Midbrain (tissue), 1 donor: Measurements from ENCODE around the gene ERC2.

Experiments used
- DNase-seq: peaks from one replicate; lab custom pipeline; 2025; lab: John Stamatoyannopoulos, UW

Gene ERC2

DNA sequence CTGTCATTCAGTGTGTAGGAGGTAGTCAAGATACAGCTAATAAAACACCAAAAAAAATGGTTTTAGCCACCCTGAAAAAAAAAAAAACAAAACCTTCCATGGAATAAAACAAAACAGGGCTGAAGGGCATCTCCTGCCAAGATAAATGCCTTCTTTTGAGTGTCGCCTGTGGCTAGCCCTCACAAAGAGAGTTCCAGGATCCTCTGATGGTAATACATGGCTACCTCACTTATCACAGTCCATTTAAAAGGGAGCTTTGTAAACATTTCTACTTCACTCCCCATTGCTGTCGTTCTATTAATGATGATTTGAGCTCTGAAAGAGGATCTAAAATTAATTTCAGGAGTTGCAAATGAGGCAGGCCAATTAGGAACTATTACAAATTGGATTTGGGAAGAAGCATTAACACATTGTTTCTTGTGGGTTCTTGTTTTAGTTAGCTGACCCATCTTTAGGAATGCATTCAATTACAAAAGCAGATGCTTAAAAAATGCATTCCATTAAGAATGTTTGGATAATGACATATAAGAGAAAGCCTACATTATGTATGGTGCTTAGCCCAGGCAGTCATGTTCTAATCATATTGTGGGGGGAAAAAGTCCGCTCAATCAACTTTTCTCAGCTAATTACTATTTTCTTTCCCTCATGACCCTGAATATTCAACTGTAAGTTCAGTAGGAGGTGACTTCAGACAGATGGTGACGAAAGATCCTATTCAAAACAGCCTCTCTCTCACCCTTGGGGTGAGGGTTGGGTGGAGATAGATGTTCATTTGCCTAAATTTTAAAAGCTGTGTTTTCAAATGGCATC lies 726.0 kb downstream of the ERC2 start:
- DNase-seq: no peak

- no peak for DNase-seq
Measured at GRCh38 chr3:55737186-55737585, 731.1 kb downstream of the ERC2 start.

- no peak for DNase-seq
Measured at GRCh38 chr3:55735976-55736375, 732.3 kb downstream of the ERC2 start.

DNA sequence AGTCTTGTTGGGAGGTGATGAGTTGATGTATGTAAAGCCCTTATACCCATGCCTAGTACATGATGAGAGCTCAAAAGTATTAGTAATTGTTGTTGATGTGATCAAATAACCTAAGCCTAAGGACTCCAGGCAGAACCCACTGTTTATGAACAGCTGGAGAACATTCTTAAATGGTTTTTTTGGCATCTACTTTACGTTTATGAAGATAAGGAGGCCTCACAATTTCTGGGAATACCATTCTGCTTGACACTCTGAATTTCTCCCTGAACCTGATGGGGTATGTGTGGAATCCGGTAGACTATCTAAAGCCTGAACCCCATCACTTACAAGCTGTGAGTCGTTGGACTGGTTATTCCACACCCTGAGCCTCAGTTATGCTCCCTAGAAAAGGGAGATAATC lies 736.5 kb downstream of the ERC2 start:
- no peak for DNase-seq

DNA sequence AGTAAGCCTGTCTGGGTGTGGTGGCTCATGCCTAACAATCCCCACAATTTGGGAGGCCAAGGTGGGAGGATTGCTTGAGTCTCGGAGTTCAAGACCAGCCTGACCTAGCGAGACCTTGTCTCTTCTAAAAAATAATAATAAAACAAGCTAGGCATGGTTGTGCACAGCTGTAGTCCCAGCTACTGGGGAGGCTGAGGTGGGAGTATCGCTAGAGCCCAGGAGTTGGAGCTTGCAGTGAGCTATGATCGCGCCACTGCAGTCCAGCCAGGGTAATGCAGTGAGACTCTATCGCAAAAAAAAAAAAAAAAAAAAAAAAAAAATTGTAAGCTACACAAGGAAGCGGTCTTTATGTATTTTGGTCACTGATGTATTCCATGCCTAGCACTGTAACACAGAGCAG lies 738.7 kb downstream of the ERC2 start:
- no peak for DNase-seq

GRCh38 chr3:55728461-55729100 lies 739.7 kb downstream of the ERC2 start:
- no peak for DNase-seq

GRCh38 chr3:55726501-55726775 lies 741.8 kb downstream of the ERC2 start:
- DNase-seq: no peak

- no peak for DNase-seq
Measured at GRCh38 chr3:55725681-55726500, 742.4 kb downstream of the ERC2 start.

DNA sequence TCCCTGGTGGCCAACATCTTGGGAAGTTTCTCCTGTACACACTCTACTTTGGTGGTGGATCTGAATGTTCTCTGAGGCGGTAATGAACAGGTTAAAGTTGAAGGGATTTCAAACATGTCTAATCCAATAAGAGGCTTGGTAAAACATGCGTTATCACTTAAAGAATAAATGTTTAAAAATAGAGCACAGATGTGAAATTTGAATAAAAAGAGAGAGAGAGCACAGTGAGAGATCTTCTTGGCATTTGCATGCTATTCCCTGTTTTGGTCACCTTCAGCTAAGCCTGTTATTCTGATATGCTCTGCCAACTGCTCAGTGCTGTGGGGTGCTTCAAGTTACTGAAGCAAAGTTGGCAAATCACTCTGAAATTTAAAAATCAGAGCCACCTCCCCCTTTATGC lies 743.4 kb downstream of the ERC2 start:
- DNase-seq: no peak

GRCh38 chr3:55724407-55724784 lies 743.9 kb downstream of the ERC2 start:
- DNase-seq: no peak

- DNase-seq: no peak
Measured at GRCh38 chr3:55723653-55724406, 744.4 kb downstream of the ERC2 start.

GRCh38 chr3:55721716-55722484 lies 746.4 kb downstream of the ERC2 start:
- no peak for DNase-seq

- DNase-seq: peak; percentile 3
Measured at GRCh38 chr3:55720614-55721013, 747.7 kb downstream of the ERC2 start.

- DNase-seq: no peak
Measured at GRCh38 chr3:55719508-55719907, 748.8 kb downstream of the ERC2 start.

GRCh38 chr3:55719006-55719405 lies 749.3 kb downstream of the ERC2 start:
- DNase-seq: no peak

DNA sequence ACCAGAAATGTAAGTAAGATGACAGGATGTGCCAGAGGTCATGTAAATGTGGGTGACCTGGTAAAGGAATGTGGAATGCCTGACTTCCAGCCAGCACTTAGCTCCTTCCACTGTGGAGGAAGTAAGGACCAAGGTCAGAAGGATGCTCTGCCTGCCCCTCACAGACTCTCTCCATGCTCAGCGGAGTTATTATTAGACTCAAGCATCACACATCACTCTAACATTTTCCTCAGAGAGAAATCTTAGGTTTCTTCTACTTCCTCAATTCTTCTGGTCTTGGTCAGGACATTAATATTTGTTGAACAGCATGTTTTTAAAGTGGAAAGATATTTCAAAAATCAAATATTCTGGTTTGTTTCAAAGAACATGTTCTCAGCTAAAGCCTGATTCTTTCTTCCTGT lies 749.7 kb downstream of the ERC2 start:
- no peak for DNase-seq

GRCh38 chr3:55718074-55718473 lies 750.2 kb downstream of the ERC2 start:
- DNase-seq: no peak

DNA sequence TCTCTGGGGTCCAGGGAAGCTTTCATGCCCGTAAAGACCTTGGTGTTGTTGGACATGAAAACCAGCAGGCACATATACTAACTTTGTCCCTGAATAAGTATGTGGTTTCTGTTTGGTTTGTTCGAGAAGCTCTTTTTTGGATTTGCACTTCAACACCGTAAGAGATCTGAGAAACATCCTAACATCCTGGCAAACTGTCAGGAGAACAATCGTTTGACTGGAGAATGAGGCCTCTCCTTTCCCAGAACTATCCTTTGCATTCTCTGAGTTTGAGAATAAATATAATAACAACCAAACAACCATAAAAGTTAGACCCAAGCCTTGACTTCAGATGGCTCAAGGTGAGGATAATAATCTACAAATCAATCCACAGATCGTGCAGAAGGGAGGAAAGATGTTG lies 750.8 kb downstream of the ERC2 start:
- no peak for DNase-seq

- DNase-seq: no peak
Measured at GRCh38 chr3:55716611-55717225, 751.5 kb downstream of the ERC2 start.

DNA sequence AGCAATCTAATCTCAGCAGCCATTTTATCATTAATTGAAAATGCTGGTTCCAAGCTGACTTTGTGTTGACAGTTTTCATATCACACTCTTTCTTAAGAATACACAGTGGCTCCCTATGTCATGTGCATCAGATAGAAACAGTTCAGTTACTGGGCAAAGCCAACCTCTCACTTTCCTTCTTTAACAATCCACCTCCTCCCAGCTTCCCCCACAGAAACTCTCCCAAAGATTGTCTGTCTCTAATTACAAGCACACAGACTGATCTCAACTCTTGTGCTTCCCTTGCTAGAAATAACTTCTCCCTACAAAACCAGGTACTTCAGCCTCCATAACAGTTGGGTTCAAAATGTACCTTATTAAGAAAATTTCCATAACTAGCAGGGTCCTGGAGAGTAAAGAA lies 752.2 kb downstream of the ERC2 start:
- DNase-seq: no peak

GRCh38 chr3:55714057-55714456 lies 754.2 kb downstream of the ERC2 start:
- DNase-seq: no peak
